Muscle of leg (tissue), 11 donors: ENCODE measurements around the gene HCLS1. TPM values are rescaled to one million over a fixed set of nuclear protein-coding genes. Genes with fewer than 3 reads are reported as not detected.
"Not testable (repeated sequence)": the region's sequence is repeated elsewhere in the genome, so short reads cannot be mapped to it uniquely, and the experiment has no call there.

Experiments
- DNase-seq: peaks from one replicate; pipeline ENCODE4 v3.0.0; 2013
- H3K27ac ChIP-seq: one replicate; pipeline ENCODE4 v1.5.1; 2013; ENCODE audit warnings: mild to moderate bottlenecking, low read length, control low read depth
- H3K27me3 ChIP-seq: one replicate; pipeline ENCODE4 v1.6.1; 2013; ENCODE audit warnings: low read length; ENCODE audit not compliant: control insufficient read depth, insufficient read depth
- H3K36me3 ChIP-seq: one replicate; pipeline ENCODE4 v1.6.1; 2013; ENCODE audit warnings: low read length; ENCODE audit not compliant: control insufficient read depth, insufficient read depth
- H3K4me1 ChIP-seq: one replicate; pipeline ENCODE4 v1.6.1; 2013; ENCODE audit warnings: low read length; ENCODE audit not compliant: control insufficient read depth, insufficient read depth
- H3K4me3 ChIP-seq: one replicate; pipeline ENCODE4 v1.5.1; 2013; ENCODE audit warnings: low read length, control low read depth
- H3K9me3 ChIP-seq: replicated peaks from 2 replicates; pipeline ENCODE4 v1.6.1; 2013; ENCODE audit warnings: low read depth, low read length; ENCODE audit not compliant: control insufficient read depth
- WGBS: methylation state at CpG from one replicate; pipeline ENCODE4 v1.1.5; 2013; ENCODE audit warnings: missing lambda C conversion rate; ENCODE audit not compliant: insufficient coverage; 5-methylcytosine and 5-hydroxymethylcytosine counted together
- polyA plus RNA-seq, 8 donors: library from polyadenylated mRNA; unstranded; fragments of 120-200 nt; gene quantifications; one replicate each; pipeline versions ENCODE4 v1.2.1 to v1.2.3, GENCODE V29; 2013; ENCODE audit warnings: inconsistent platforms in 1 of 8, low replicate concordance in 1 of 8; ENCODE audit not compliant: insufficient read length in 8 of 8, insufficient read depth in 1 of 8
- total RNA-seq: library from RNA; stranded (reverse); fragments of 120-200 nt; gene quantifications from one replicate; pipeline ENCODE4 v1.2.4, GENCODE V29; 2013

The HCLS1 gene
- total and polyA plus RNA-seq, 9 donors = 4.1 to 9.7 (median 8.0) TPM

- DNase-seq = peak; percentile 36
- Histone ChIP-seq H3K27me3 (no peaks in the 10 kb centered on the region), H3K27ac (no peak overlapping the region), H3K36me3 (peaks cover 34% of the 10 kb centered on the region), H3K4me1 (no peaks in the 10 kb centered on the region), H3K9me3 (no peaks in the 10 kb centered on the region), H3K4me3 (no peak overlapping the region)
- 82% methylated on average over 2 of the region's 2 CpGs for WGBS
These were observed 31.5 kb upstream of the HCLS1 start for GRCh38 chr3:121692010-121692699.

DNA sequence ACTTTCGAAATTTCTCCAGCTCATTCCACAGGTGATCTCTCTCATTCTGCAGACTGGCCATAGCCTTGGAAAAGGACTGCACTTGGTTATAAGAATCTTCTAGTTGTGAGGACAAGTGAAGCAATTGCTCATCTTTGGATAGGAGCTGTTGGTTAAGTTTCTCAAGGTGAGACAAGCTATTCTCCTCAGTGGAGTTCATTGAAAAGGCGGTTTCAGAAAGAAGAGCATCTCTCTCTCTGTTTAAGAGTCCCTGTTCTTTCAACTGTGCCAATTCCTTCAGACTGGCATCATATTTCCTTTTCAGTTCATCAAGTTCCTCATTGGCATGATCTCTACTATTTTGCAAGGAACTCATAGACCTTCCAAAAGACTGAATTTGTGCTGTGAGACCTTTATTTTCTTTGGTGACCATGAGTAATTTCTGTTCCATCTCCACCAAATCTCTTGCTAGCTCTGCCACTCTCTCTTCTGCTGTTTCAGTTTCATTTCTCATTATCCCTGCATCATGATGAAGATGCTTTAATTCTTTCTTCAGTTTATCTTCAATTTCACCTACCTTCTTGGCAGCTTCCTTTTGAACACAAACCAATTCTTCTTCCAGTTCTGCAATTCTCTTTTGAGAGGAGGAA lies 30.2 kb upstream of the HCLS1 start:
- H3K36me3 ChIP-seq = peaks cover 27% of the 10 kb centered on the region
- H3K4me3 ChIP-seq = no peak overlapping the region
- no peaks in the 10 kb centered on the region for H3K9me3 ChIP-seq
- no peak for DNase-seq
- no peaks in the 10 kb centered on the region for H3K4me1 ChIP-seq
- H3K27me3 ChIP-seq = no peaks in the 10 kb centered on the region
- WGBS = 100% methylated on average over 1 of the region's 2 CpGs
- H3K27ac ChIP-seq = no peak overlapping the region

DNA sequence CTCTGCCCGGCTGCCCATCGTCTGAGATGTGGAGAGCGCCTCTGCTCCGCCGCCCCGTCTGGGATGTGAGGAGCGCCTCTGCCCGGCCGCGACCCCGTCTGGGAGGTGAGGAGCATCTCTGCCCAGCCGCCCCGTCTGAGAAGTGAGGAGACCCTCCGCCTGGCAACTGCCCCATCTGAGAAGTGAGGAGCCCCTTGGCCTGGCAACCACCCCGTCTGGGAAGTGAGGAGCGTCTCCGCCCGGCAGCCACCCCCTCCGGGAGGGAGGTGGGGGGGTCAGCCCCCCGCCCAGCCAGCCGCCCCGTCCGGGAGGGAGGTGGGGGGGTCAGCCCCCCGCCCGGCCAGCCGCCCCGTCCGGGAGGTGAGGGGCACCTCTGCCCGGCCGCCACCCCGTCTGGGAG lies 28.0 kb upstream of the HCLS1 start:
- H3K27me3 ChIP-seq, H3K4me3 ChIP-seq, H3K9me3 ChIP-seq, H3K4me1 ChIP-seq, H3K27ac ChIP-seq, DNase-seq: not testable (repeated sequence)
- peaks cover 21% of the 10 kb centered on the region for H3K36me3 ChIP-seq
- WGBS = 98% methylated on average over 8 of the region's 31 CpGs

DNA sequence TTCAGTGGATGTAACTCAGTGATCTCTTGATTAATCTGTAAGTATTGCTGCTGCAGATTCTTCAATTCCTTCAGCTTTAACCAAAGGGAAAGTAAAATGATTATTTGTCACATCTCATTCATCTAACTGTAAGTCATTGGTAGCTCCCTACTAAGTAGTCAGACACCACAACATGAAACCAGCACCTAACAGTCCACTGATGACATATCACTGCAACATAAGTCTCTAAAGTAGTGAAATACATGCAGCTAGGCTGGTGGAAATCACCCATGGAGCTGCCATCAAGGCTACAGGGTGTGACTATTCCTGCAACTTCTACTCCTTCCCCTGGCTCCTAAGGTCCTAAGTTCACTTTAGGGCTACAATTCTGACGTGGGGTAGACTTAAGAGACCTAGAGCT lies 21.1 kb upstream of the HCLS1 start:
- Histone ChIP-seq H3K36me3 (peaks cover 28% of the 10 kb centered on the region), H3K27me3 (no peaks in the 10 kb centered on the region)
- WGBS = no CpG with 5 or more reads among the region's 1 CpG

DNA sequence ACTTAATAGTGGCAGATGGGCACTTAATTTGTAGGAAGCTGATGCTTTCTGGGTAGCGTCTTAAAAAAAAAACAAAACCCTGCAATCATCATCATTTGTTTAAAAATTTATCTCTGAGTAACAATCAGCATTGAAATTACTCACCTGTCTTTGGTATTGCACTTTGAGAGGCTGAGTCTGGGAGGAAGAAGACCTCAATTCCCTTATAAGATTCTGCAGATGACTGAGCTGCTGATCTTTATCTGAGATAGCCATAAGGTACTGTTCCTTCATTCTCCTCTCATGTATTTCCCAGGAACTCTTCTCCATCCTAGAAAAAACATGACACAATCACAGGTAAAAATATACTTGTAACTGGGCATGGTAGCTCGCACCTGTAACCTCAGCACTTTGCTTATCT lies 16.4 kb upstream of the HCLS1 start:
- WGBS = no CpG with 5 or more reads among the region's 2 CpGs
- Histone ChIP-seq H3K4me3 (no peak overlapping the region), H3K4me1 (no peaks in the 10 kb centered on the region), H3K9me3 (no peaks in the 10 kb centered on the region), H3K27me3 (no peaks in the 10 kb centered on the region), H3K27ac (no peak overlapping the region), H3K36me3 (peaks cover 43% of the 10 kb centered on the region)
- DNase-seq = no peak

More for the DNA sequence above, 21.1 kb upstream of the HCLS1 start:
- Histone ChIP-seq H3K4me1 (no peaks in the 10 kb centered on the region), H3K27ac (no peak overlapping the region), H3K9me3 (peaks cover 2% of the 10 kb centered on the region), H3K4me3 (no peak overlapping the region)
- DNase-seq = no peak

DNA sequence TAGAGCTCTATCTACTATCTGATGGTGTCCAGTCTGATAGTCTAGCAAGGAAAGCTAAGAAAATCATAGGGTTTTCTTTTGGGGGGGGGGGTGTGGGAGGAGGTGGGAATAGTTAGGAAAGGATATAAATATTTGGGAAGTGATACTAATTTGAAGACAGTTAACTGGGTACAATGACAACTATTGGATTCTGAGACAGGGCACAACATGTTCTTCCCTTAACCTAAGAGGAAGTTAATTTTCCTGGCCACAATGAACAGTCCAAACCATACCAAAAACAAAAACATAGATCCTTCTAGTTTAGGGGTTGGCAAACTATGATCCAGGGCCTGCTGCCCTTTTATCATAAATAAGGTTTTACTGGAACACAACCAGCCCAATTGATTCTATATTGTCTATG lies 10.0 kb upstream of the HCLS1 start:
- DNase-seq = no peak
- Histone ChIP-seq H3K27ac (no peak overlapping the region), H3K27me3 (no peaks in the 10 kb centered on the region), H3K36me3 (peaks cover 40% of the 10 kb centered on the region), H3K4me3 (no peak overlapping the region), H3K4me1 (no peaks in the 10 kb centered on the region), H3K9me3 (no peaks in the 10 kb centered on the region)

DNA sequence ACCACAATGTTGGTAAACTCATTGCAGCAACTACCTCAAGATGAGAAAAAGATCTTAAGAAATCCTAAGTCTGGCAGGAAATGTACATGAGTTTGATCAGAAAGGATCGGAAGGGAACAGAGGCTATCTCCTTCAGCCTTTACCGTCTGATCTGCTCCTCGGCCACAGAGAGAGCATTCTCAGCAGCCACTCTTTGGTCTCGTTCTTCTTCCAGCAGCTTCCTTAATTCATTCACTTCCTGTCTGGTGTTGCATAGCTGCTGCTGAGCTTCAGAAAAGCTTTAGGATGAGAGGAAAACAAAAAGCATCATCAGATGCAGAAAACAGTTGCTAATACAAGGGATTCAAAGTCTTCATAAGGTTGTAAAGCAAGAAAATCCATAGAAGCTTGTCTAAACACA lies 6.6 kb upstream of the HCLS1 start:
- DNase-seq = no peak
- no peaks in the 10 kb centered on the region for H3K9me3 ChIP-seq
- WGBS = no CpG with 5 or more reads among the region's 4 CpGs
- H3K27me3 ChIP-seq = no peaks in the 10 kb centered on the region
- peaks cover 54% of the 10 kb centered on the region for H3K36me3 ChIP-seq
- no peak overlapping the region for H3K27ac ChIP-seq
- peaks cover 9% of the 10 kb centered on the region for H3K4me1 ChIP-seq
- H3K4me3 ChIP-seq = no peak overlapping the region

DNA sequence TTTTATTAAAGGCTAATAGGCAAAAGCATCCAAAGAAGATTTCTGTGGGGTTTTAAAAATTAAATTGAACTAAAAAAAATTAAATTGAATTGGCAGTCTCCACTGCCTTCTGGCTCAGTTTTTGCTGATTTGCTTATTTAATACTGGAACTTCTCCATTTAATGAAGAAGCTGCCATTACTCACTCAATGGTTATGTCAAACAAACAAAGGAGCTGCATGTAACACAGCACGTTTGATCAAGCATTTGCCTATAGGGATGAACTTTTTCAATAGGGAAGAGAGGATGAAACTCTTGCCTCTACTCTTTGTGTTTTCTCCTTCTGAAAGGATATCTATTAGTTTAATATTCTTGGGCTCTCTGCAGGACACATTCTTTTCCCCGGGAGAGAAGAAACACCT lies 4.8 kb upstream of the HCLS1 start:
- WGBS = 80% methylated on average over 1 of the region's 2 CpGs
- Histone ChIP-seq H3K9me3 (no peaks in the 10 kb centered on the region), H3K4me1 (peaks cover 15% of the 10 kb centered on the region), H3K36me3 (peaks cover 56% of the 10 kb centered on the region), H3K4me3 (no peak overlapping the region), H3K27ac (no peak overlapping the region), H3K27me3 (no peaks in the 10 kb centered on the region)
- DNase-seq = no peak

DNA sequence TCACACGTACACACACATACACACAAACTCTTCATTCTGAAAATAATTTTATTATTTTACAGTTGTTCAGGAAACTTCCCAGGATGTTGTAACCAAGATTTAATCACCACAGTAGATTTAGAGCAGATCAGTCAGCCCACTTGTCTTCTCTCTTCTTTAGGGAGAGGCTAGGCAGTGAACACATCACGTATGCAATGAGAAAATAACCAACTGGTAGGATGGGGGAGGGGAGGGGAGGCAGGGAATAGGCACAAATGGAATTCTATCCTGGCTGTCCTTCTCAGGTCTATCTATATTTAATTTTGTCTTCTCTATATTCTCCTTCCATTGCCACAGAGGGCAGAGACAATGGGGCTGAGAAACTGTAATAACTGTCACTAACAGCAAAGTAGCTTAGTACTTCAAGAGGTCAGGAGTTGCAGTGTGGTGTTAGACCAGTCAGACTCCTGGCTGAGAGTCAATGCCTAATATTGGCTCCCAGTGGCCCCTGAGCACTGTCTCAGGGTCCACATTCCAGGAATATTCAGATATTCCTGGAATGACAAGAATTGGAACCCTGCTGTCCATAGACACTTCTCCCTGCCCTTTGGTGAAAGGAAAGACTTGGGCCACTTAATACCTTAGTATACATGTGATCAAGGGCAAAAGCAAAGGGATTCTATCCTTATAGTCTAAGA lies 2.6 kb upstream of the HCLS1 start:
- H3K36me3 ChIP-seq = peaks cover 49% of the 10 kb centered on the region
- peak; percentile 7 for DNase-seq
- peak overlapping the region; percentile 37 for H3K27ac ChIP-seq

DNA sequence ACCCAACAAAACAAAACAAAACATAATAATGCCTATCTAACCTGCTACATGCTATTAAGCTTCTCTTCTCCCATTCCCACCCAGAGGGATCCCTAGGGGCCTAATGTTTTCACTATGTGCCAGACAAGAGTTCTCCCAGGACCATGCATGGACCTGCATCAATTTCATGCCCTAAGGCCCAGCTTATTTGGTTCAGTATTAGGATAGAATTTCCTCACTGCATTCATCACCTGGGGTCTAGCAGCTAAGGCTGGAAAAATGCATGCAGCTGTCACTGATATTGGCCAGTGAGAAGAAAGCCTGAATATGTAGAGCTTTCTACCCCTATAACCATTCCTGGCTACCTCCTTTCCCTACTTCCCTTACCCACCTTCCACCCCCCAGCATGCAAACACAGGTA lies 2.0 kb upstream of the HCLS1 start:
- Histone ChIP-seq H3K27ac (no peak overlapping the region), H3K9me3 (no peaks in the 10 kb centered on the region), H3K27me3 (no peaks in the 10 kb centered on the region), H3K36me3 (peaks cover 46% of the 10 kb centered on the region), H3K4me1 (peaks cover 19% of the 10 kb centered on the region), H3K4me3 (no peak overlapping the region)
- no peak for DNase-seq

More for the DNA sequence above, 2.6 kb upstream of the HCLS1 start:
- H3K9me3 ChIP-seq = no peaks in the 10 kb centered on the region
- H3K4me3 ChIP-seq = no peak overlapping the region
- no CpG with 5 or more reads among the region's 2 CpGs for WGBS
- no peaks in the 10 kb centered on the region for H3K27me3 ChIP-seq
- peaks cover 19% of the 10 kb centered on the region for H3K4me1 ChIP-seq
